HG03108 (cell line): Measurements from ENCODE around the gene EPHA8.

Experiments used
- ATAC-seq: cut with Tn5 transposase; IDR thresholded peaks from one replicate; pipeline ENCODE4 v1.9.1; 2021; ENCODE audit warnings: moderate library complexity; ENCODE audit not compliant: unreplicated experiment

EPHA8 gene

DNA sequence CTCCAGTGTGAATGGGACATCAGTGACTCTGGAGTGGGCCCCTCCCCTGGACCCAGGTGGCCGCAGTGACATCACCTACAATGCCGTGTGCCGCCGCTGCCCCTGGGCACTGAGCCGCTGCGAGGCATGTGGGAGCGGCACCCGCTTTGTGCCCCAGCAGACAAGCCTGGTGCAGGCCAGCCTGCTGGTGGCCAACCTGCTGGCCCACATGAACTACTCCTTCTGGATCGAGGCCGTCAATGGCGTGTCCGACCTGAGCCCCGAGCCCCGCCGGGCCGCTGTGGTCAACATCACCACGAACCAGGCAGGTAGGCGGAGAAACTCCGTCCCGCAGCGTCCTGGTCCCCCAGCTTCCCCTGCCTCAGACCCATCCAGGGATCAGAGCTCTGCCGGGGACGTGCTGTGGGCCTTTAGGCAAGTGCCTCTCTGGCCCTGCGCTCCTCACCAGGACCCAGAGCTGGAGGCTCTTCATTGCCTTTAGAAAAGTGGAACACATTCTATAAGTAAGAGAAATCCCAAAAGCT lies 25.7 kb downstream of the EPHA8 start:
- ATAC-seq = no peak

DNA sequence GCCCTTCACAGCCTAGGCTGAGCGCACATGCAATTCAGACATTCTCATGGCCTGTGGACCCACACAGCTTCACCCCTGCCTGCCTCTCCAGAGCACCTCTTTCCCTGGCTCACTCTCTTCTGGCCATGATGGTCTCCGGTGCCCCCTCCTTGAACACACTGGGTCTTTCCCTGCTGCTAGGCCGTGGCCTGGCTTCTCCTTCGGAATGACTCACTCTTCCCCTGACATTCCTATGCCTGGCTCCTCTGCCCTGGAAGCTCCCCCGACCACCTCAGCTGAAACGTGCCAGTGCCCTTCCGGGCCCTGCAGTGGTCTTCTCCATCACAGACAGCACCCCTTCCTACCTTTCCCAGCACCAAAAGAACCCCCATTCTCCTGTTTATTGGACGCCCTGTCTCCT lies 28.3 kb downstream of the EPHA8 start:
- ATAC-seq = no peak

DNA sequence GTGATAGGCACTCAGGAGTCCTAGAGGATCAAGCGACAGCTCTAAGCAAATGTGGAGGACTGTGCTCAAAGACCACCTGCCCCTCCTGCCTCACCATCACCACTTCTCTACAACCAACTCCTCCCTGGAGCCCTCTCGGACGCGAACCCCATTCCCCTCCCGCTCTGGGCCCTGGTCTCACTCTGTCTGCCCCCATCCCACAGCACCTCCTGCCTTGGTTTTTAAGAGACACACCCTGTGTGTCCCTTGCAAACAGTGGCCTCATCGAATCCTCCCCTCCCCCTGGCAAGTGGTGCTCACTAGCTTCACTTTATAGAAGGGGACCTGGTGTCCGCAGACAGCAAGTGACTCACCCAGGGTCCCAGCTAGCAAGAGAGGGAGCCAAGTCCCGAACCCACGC lies 28.8 kb downstream of the EPHA8 start:
- no peak for ATAC-seq

DNA sequence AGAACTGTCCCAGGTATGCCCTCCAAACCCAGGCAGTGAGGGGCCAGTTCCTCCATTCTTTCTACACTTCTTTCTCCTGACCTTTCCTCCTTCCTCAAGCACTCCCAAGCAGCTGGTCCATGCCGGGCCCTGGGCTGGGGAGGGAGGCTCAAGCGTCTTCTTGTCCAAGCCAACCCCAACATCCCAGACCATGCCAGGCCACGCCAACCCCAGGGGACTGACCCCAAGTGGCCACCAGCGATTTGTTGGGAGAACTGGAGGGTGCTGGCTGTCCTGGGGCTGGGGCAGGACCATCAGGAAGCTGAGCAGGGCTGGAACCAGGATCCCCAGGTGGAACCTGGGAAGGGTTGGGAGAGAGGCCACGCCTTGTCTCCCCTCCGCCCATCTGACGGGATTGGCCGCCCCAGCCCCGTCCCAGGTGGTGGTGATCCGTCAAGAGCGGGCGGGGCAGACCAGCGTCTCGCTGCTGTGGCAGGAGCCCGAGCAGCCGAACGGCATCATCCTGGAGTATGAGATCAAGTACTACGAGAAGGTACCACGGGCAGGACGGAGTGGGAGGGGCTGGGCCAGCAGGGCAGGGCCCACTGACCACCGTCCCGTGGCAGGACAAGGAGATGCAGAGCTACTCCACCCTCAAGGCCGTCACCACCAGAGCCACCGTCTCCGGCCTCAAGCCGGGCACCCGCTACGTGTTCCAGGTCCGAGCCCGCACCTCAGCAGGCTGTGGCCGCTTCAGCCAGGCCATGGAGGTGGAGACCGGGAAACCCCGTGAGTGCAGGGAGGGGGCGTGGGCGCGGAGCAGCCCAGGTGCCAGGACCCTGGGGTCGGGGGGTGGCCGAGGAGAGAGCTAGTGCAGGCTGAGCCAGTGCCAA lies 29.9 kb downstream of the EPHA8 start:
- ATAC-seq = no peak

DNA sequence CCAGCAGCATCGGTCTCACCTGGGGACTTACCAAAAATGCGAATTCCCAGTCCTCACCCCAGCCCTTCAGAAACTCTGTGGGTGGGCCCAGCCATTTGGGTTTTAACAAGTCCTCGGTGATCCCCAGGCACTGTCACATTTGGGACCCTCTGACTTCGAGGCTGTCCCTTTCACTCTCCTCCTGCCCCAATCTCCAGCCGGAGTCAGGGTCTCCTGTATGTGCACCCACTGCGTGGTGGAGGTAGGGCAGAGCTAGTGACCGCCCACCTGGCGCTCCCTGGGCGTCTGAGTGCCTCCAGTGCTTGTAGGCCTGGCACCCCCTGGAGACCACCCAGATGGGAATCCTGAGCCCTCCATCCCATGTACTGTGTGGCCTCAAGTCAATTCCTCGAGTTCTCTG lies 31.1 kb downstream of the EPHA8 start:
- no peak for ATAC-seq

- ATAC-seq = no peak
Observed at GRCh38 chr1:22595108-22595507, 31.8 kb downstream of the EPHA8 start.

- ATAC-seq = no peak
Observed at GRCh38 chr1:22597301-22597965, 34.1 kb downstream of the EPHA8 start.

- no peak for ATAC-seq
Observed at GRCh38 chr1:22597996-22598395, 34.7 kb downstream of the EPHA8 start.

- ATAC-seq = no peak
Observed at GRCh38 chr1:22598736-22599135, 35.4 kb downstream of the EPHA8 start.

- no peak for ATAC-seq
Observed at GRCh38 chr1:22600071-22600816, 37.0 kb downstream of the EPHA8 start.

- no peak for ATAC-seq
Observed at GRCh38 chr1:22600817-22601605, 37.7 kb downstream of the EPHA8 start.

GRCh38 chr1:22601610-22602009 lies 38.3 kb downstream of the EPHA8 start:
- no peak for ATAC-seq

GRCh38 chr1:22602060-22602740 lies 38.9 kb downstream of the EPHA8 start:
- ATAC-seq = no peak

- ATAC-seq = no peak
Observed at GRCh38 chr1:22606161-22606560, 42.9 kb downstream of the EPHA8 start.

- ATAC-seq = no peak
Observed at GRCh38 chr1:22607154-22607553, 43.9 kb downstream of the EPHA8 start.

DNA sequence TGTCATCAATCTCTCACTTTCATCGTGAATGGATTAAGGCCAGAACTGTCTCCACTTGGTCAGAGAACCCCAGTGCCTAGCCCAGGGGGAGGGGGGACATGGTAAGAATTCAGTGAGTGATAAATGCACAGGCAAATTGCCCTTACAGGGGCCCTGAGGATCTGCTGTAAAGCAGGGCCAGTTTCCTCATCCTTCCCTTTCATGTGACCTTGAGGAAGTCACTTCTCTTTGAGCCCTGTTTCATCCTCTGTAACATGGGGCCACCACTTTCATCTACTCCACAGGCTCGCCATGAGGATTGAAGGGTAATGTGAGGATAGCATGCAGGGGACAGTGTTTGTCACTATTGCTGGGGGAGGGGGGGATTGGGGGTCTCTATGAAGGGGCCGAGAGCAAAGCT lies 45.1 kb downstream of the EPHA8 start:
- ATAC-seq = no peak

GRCh38 chr1:22609291-22609690 lies 46.0 kb downstream of the EPHA8 start:
- ATAC-seq = no peak

DNA sequence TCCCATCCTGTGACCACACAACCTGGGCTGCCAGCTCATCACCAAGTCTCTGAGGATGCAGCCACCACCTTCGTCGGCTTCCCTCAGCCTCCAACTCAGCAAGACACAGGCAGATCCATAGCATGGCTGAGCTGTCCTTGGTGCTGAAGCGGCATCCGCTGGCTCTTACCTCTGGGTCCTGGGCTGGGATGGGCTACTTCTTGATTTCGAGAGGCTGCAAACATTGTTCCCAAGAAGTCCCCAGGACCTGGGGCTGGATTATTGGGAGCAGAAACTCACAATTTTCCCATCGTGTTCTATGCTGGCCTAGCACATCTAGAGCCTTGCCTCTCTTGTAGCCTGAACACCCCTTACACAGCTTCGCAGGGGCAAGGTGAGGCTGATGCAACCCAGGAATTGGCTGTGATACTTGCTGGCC lies 48.2 kb downstream of the EPHA8 start:
- no peak for ATAC-seq

DNA sequence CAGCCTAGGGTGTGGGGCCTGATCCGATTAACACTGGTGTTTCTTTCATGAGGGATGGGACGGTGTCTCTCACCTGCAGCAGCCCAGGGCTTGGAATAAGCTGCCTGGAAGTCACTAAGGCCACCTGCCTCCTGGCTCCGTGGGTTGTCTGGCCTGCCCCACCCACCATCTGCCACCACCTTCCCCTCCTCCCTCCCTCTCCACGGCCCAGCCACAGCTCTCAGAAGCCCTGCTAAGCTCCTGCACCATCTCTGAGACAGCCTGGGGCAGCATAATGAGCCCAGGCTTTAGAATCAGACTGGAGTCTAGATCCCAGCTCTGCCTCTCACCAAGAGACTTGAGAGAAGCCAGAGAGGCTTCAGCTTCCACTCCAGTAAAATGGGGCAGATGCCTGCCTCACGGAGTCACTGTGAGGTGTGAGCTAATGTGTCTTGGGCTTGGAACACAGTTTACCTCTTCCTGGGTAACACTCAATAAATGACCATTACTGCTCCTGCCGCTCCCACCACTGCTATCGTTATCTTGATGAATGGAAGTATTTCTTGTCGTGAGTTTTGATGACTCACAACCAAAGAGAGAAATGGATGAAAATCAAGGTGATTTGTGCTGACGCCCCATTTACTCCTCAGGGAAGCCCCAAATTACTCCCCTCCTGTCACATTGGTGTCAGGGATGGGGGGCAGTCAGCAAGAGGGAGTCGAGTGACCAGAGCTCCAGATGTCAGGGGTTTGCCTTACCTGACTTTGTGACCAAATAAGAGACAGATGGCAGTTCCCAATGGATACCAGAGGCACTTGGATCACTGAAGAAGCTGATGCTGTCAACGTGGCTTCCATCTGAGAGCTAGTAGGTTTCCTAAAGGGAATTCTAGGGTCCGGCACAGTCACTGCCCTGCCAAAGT lies 49.6 kb downstream of the EPHA8 start:
- ATAC-seq = no peak
